ENCODE measurements around the gene DNAL4. TPM values are rescaled to one million over a fixed set of nuclear protein-coding genes. Genes with fewer than 3 reads are reported as not detected.
A peak's percentile ranks its signal among the peaks of the same experiment; 100 is the strongest.

The DNAL4 gene
- polyA plus RNA-seq, 1 donor (not counting 4 experiments of a cell fraction or from before 2014, with no cell fraction given), result 11.4 TPM

- DNase-seq (ENCODE audit: low read depth, low spot score), result no peak
Observed at GRCh38 chr22:38824585-38824984, 30.6 kb upstream of the DNAL4 start.

GRCh38 chr22:38823637-38824036 is 29.7 kb upstream of the DNAL4 start:
- Histone ChIP-seq H3K36me3 (ENCODE audit: control insufficient read depth in 2 of 2, extremely low read depth in 1 of 2, insufficient read depth in 2 of 2, low read length in 2 of 2) (no peaks in the 10 kb centered on the region), H3K4me1 (ENCODE audit: control insufficient read depth, extremely low read depth, insufficient read depth, low read length) (no peaks in the 10 kb centered on the region), H3K9me1 (ENCODE audit: control insufficient read depth, extremely low read depth, insufficient read depth, low read length) (no peaks in the 10 kb centered on the region), H3K27me3 (ENCODE audit: control insufficient read depth, extremely low read depth, insufficient read depth, low read length) (peaks cover 13% of the 10 kb centered on the region), H3K9ac (ENCODE audit: control insufficient read depth, extremely low read depth, insufficient read depth, low read length) (no peak overlapping the region), H3K79me2 (ENCODE audit: control insufficient read depth, insufficient read depth, low read length) (no peaks in the 10 kb centered on the region), H2AFZ (ENCODE audit: control insufficient read depth, low read length) (no peak overlapping the region), H3K4me2 (ENCODE audit: control insufficient read depth, extremely low read depth, insufficient read depth, low read depth, low read length) (no peak overlapping the region), H3K4me3 (ENCODE audit: control insufficient read depth in 2 of 3, extremely low read depth in 1 of 3, insufficient read depth in 2 of 3, low read depth in 1 of 3, low read length in 3 of 3) (no peak overlapping the region), H4K20me1 (ENCODE audit: control insufficient read depth, extremely low read depth, insufficient read depth, low read length) (peaks cover 12% of the 10 kb centered on the region), H3K27ac (ENCODE audit: control insufficient read depth, insufficient read depth, low read length) (no peak overlapping the region), H3K9me3 (ENCODE audit: control insufficient read depth, low read depth, low read length) (no peaks in the 10 kb centered on the region)
- TF ChIP-seq CTCF (optimal IDR thresholded peaks at IDR 0.05 in 1 of 3, IDR thresholded peaks at IDR 0.05 in 1 of 3, conservative IDR thresholded peaks at IDR 0.05 in 1 of 3; ENCODE audit: extremely low read depth in 1 of 3, insufficient read depth in 2 of 3, low read length in 3 of 3), result no peak
- no peak for TF ChIP-seq EZH2 (IDR thresholded peaks at IDR 0.05; ENCODE audit: low read length)
- no peak for FAIRE-seq
- DNase-seq (ENCODE audit: low read depth, low spot score), result no peak
- dilution Hi-C loops (cut with MboI; ENCODE audit: extremely low pct_ligation_motif_present, low sequenced_read_pairs), result no loop called here

More at GRCh38 chr22:38824585-38824984, 30.6 kb upstream of the DNAL4 start:
- H3K4me1 ChIP-seq (ENCODE audit: control insufficient read depth, extremely low read depth, insufficient read depth, low read length), result no peaks in the 10 kb centered on the region
- H4K20me1 ChIP-seq (ENCODE audit: control insufficient read depth, extremely low read depth, insufficient read depth, low read length), result peaks cover 12% of the 10 kb centered on the region
- dilution Hi-C loops (cut with MboI; ENCODE audit: extremely low pct_ligation_motif_present, low sequenced_read_pairs), result no loop called here
- H2AFZ ChIP-seq (ENCODE audit: control insufficient read depth, low read length), result no peak overlapping the region
- TF ChIP-seq EZH2 (IDR thresholded peaks at IDR 0.05; ENCODE audit: low read length) (no peak), CTCF (optimal IDR thresholded peaks at IDR 0.05 in 1 of 3, IDR thresholded peaks at IDR 0.05 in 1 of 3, conservative IDR thresholded peaks at IDR 0.05 in 1 of 3; ENCODE audit: extremely low read depth in 1 of 3, insufficient read depth in 2 of 3, low read length in 3 of 3) (peak; percentile 40 to 69 (median 66))
- H3K27me3 ChIP-seq (ENCODE audit: control insufficient read depth, extremely low read depth, insufficient read depth, low read length), result peaks cover 8% of the 10 kb centered on the region
- no peak overlapping the region for H3K9ac ChIP-seq (ENCODE audit: control insufficient read depth, extremely low read depth, insufficient read depth, low read length)
- H3K4me3 ChIP-seq (ENCODE audit: control insufficient read depth in 2 of 3, extremely low read depth in 1 of 3, insufficient read depth in 2 of 3, low read depth in 1 of 3, low read length in 3 of 3), result no peak overlapping the region
- no peak overlapping the region for H3K4me2 ChIP-seq (ENCODE audit: control insufficient read depth, extremely low read depth, insufficient read depth, low read depth, low read length)
- peak; percentile 74 for FAIRE-seq
- H3K36me3 ChIP-seq (ENCODE audit: control insufficient read depth in 2 of 2, extremely low read depth in 1 of 2, insufficient read depth in 2 of 2, low read length in 2 of 2), result no peaks in the 10 kb centered on the region
- H3K9me1 ChIP-seq (ENCODE audit: control insufficient read depth, extremely low read depth, insufficient read depth, low read length), result no peaks in the 10 kb centered on the region
- H3K27ac ChIP-seq (ENCODE audit: control insufficient read depth, insufficient read depth, low read length), result no peak overlapping the region
- H3K9me3 ChIP-seq (ENCODE audit: control insufficient read depth, low read depth, low read length), result no peaks in the 10 kb centered on the region
- no peaks in the 10 kb centered on the region for H3K79me2 ChIP-seq (ENCODE audit: control insufficient read depth, insufficient read depth, low read length)

Data from keratinocyte (primary cell).